Dermis microvascular lymphatic vessel endothelial cell (primary cell): ENCODE data around the gene RHBDL3. TPM values are rescaled to one million over a fixed set of nuclear protein-coding genes. Genes with fewer than 3 reads are reported as not detected.
A peak's percentile ranks its signal among the peaks of the same experiment; 100 is the strongest.

Source experiments
- DNase-seq, 2 donors: peaks; one replicate each; pipeline versions ENCODE4 v3.0.0 to v3.0.0-alpha.2; 2010; ENCODE audit warnings: low read depth in 2 of 2
- total RNA-seq: library from RNA; depleted of rRNA; stranded (reverse); fragments of >200 nt; gene quantifications from 2 replicates; pipeline ENCODE4 v1.2.1, GENCODE V29; 2014

The RHBDL3 gene
- total RNA-seq, 1 donor from 2014 or later = under 0.01 TPM

- DNase-seq = no peak
Observed at GRCh38 chr17:32266389-32267301, 1.0 kb downstream of the RHBDL3 start.

- no peak for DNase-seq
Observed at GRCh38 chr17:32267690-32268205, 2.1 kb downstream of the RHBDL3 start.

GRCh38 chr17:32268734-32269288 lies 3.2 kb downstream of the RHBDL3 start:
- no peak for DNase-seq

GRCh38 chr17:32269377-32269776 lies 3.7 kb downstream of the RHBDL3 start:
- DNase-seq = no peak

GRCh38 chr17:32271844-32272243 lies 6.2 kb downstream of the RHBDL3 start:
- no peak for DNase-seq

GRCh38 chr17:32274101-32274500 lies 8.5 kb downstream of the RHBDL3 start:
- DNase-seq = no peak

GRCh38 chr17:32274643-32275042 lies 9.0 kb downstream of the RHBDL3 start:
- no peak for DNase-seq

DNA sequence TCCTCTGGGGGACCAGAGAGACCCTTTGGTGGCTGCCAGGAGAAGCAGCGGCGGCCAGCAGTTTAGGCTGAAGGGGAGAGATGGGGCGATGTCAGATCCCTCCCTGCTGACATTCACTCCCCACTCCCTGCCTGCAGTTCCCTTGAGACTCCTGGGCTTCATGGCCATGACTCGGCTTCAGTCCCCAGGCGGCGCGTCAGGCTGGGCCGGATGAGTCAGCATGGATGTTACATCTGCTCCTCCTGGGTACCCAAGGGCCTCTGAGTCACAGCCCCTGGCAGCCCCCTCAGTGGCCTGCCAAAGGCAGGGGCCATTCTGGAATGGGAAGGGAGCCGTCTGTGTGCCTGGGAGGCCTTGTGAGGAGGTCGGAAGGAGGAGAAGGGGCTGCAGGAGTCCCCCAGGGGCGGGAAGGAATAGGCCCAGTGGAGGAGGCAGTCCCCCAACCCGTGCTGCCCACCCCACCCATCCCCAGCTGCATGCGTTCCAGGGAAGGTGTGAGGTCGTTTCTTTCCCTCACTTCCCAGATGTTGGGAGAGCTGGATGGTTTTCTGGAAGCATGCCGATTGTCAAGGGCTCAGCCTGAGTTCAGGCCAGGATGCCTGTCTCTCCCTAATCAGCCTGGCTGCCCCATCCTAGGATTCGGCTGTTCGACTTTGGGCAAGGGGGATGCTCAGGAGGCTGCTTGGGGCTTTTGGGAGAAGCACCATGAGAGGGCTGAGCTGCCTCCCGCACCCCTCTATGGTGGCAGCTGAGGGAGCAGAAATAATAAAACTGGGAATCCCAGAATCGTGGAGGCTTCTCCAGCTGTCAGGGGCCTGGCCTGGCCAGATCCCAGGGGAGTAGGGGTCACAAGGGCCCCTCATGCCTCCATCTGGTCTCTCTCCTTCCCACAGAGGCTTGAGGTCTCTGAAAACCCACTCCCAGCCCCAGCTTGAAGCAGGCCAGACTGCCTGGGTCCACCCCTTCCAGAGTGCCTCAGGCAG lies 9.7 kb downstream of the RHBDL3 start:
- DNase-seq = peak in 1 of 2 donors; percentile 53

DNA sequence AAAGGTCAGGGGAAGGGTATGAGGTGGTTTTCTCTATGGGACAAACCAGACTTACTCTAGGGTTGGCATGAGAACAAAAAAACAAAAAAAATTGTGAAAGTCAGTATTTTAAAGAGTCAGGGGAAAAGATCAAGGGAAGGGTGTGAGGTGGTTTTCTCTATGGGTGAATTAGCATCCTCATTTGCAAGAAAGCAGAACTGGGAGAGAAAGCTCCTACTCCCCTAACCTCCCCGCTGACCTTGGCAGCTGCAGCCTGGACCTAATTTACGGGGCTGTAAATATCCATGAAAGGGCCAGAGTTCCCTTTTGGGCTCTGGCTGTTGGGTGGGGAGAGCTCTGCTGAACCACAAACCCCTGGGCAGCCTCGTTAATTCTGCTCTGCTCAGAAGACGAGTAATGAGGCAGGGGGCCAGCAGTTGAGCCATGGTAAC lies 10.6 kb downstream of the RHBDL3 start:
- DNase-seq = no peak

DNA sequence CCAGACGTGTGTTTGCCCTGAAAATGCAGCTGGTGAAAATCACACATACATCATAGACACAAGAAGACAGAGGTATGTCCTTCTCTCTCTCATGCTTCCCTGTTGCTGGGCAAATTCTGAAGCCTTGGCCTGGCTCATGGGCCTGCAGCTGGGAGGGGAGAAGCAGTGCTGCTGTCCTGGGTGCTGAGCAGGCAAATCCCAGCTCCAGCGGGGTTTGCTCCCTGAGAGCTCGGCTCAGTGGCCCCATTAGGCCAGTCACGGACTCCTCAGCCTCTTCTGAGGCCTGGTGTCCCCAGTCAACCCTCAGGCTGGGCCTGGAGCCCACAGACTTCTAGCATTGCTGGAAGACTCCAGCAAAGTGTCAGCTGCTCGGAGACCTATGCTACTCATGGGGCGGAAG lies 11.7 kb downstream of the RHBDL3 start:
- no peak for DNase-seq

- DNase-seq = no peak
Observed at GRCh38 chr17:32278815-32279214, 13.2 kb downstream of the RHBDL3 start.

- DNase-seq = no peak
Observed at GRCh38 chr17:32279891-32280716, 14.5 kb downstream of the RHBDL3 start.

DNA sequence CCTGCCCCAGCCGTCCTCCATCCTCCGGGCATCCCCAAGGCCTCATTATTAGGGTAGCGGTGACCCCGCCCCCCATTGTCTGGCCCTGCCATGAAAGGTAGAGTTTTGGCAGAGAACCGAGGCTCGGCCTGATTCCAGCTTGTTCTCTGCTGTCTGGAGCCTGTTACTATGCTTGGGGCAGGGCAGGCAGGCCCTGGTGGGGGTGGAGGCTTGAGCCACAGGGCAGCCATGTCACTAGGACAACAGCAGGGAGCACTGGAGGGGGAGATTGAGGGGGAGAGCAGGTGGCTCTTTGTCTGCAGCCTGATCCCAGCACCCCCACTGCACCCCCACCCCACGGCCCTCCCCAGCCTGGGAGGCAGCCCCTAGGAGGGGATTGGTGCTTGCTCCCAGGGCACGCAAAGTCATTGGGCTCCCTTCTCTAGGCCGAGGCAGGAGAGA lies 15.4 kb downstream of the RHBDL3 start:
- DNase-seq = peak; percentile 37 to 74

DNA sequence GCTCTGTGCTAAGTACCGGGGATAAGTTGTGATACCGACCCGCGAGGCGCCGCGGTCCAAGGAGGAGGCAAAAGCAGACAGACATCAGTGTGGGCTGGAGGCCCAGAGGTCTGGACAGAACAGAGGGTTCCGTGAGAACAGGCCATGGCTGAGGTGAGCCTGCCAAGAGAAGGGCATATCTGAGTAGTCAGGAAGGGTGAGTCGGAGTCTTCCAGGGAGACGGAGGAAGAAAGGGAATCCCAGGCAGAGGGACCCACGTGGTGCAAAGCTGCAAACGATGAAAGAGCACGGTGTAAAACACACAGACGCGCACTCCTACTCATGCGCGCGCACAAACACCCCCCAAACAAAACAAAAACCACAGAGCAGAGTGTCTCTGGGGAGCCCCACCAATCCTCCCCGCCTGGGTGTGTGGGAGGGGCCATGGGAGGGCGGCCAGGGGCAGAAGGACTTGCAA lies 18.1 kb downstream of the RHBDL3 start:
- no peak for DNase-seq

- DNase-seq = no peak
Observed at GRCh38 chr17:32285306-32285705, 19.7 kb downstream of the RHBDL3 start.

- DNase-seq = no peak
Observed at GRCh38 chr17:32285746-32286517, 20.3 kb downstream of the RHBDL3 start.

- DNase-seq = no peak
Observed at GRCh38 chr17:32286518-32286900, 20.9 kb downstream of the RHBDL3 start.

DNA sequence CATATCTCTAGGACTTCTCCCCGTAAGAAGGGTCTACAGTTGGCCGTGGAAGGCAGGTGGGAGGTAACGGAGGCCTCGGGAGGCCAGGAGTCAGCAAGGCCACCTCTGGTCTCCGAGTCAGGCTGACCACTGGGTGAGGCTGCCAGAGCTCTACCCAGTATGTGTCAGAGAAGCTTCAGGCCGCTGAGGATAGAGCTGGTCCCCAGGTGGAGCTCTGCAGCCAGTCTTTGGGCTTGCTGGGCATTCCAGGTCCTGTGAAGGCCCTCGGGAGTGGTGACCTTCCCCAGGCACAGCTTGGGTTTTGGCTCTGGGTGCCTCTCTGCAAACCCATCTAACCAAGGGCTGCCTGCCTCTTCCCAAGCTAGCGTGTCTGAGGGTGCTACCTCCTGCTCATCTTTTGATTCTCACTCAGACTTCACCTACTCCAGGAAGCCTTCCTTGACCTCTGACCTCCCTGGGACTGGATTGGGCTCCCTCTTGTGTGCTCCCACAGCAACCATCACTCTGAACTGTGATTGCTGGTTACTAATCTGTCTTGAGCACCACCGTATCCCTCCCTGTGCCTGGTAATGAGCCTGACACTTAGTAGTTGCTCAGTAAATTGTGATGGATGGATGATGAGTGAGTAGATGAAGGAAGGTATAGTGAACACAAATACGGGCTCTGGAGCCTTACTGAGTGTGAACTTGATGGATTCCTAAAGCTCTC lies 22.3 kb downstream of the RHBDL3 start:
- no peak for DNase-seq

DNA sequence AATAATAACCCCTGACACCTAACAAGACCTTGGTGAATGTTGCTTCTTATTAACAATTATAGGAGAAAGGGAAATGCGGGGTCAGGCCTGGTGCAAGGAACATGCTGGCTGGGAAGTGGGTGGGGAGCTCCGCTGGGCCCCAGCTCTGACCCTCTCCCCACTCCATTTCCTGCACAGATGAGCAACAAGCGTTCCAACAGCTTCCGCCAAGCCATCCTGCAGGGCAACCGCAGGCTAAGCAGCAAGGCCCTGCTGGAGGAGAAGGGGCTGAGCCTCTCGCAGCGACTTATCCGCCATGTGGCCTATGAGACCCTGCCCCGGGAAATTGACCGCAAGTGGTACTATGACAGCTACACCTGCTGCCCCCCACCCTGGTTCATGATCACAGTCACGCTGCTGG lies 23.0 kb downstream of the RHBDL3 start:
- peak in 1 of 2 donors; percentile 49 for DNase-seq
